GM21528 (cell line): ENCODE measurements around the gene KCNMB1.

Source experiments
- ATAC-seq: cut with Tn5 transposase; IDR thresholded peaks from one replicate; pipeline ENCODE4 v1.9.1; 2021; ENCODE audit warnings: mild to moderate bottlenecking, moderate library complexity; ENCODE audit not compliant: unreplicated experiment, low FRiP score

Gene KCNMB1

DNA sequence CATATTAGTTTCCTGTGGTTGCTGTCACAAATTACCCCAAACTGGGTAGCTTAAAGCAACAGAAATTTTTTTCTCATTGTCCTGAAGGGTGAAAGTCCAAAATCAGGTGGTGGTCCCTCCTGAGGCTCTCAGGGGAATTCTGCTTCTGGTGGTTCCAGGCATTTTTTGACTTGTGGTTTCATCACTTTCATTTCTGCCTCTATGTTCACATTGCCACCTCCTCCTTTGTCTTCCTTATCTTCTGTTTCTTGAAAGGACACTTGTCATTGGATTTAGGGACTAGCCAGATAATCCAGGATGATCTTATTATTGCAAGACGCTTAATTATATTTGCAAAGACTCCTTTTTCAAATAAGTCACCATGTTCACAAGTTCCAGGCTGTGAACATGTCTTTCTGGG lies 43.2 kb downstream of the KCNMB1 start:
- no peak for ATAC-seq

DNA sequence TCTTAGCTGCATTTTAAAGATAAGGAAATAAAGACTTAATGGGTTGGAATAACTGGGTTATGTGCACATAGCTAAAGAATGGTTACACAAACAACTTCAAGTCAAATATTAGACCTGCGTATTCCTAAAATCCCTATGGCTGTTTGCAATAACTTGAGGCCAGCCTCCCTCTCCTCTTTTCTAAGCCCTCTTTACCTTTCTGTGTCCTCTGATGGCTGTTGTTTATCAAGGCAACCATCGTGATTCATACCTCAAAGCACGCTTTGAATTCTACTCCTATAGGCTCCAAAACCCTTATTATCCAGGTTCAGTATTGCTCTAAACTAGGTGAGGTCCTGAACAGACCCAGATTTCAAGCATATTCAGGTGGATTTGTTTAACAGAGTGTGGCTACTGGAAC lies 46.0 kb downstream of the KCNMB1 start:
- no peak for ATAC-seq

DNA sequence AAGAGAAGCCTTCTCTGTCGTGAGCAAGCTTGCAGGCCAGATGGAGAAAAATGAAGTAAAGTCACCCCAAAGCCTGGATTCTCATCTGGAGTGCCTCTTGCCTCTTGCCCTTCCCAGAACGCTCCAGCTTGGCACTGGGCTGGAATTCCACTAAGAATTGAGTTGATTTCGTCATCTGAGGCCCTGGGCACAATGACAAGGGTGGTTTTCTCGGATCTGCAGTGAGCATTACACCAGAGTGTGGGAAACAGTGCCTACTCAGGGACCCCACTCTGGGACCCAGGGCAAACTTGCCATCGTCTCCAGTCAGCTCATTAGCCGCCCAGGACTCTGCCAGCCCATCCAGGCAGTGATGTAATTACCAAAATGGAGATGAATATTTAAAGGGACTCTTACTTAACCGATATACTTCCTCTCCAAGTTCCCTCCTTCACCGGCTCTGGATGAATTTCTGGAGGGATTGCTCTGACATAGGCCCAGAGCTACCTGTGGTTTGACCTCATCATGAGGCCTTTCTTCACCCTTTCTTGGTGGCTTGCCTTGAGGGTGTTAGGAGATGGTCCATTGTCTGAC lies 46.9 kb downstream of the KCNMB1 start:
- no peak for ATAC-seq

DNA sequence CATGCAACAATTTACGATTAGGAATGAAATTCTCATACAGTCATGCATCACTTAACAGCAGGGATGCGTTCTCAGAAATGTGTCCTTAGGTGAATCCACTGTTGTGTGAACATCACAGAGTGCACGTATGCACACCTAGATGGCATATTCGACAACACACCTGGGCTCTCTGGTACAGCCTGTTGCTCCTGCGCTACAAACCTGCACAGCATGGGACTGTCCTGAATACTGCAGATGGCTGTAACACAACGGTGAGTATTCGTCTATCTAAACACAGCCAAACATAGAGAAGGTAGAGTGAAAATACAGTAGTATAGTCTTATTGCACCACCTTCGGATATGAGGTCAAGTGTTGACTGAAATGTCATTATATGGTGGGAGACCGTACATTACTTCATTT lies 47.6 kb downstream of the KCNMB1 start:
- no peak for ATAC-seq

DNA sequence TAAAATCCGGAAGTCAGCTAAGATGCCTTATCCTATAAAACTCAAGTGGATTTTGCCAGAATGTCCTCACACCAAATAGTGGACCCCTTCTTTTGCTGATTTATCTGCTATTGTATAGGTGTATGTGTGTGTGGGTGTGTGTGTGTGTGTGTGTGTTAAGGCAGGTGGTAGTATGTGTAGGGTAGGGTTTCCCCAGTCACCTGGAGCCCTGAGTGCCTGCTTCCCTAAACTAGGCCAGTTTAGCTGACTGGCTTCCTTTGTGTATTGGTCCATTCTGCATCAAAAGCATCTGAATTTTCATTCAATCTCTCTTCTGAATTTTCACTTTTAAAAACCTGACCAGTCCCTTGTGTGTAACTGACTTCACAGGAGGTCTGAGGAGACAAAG lies 49.4 kb downstream of the KCNMB1 start:
- ATAC-seq = no peak

DNA sequence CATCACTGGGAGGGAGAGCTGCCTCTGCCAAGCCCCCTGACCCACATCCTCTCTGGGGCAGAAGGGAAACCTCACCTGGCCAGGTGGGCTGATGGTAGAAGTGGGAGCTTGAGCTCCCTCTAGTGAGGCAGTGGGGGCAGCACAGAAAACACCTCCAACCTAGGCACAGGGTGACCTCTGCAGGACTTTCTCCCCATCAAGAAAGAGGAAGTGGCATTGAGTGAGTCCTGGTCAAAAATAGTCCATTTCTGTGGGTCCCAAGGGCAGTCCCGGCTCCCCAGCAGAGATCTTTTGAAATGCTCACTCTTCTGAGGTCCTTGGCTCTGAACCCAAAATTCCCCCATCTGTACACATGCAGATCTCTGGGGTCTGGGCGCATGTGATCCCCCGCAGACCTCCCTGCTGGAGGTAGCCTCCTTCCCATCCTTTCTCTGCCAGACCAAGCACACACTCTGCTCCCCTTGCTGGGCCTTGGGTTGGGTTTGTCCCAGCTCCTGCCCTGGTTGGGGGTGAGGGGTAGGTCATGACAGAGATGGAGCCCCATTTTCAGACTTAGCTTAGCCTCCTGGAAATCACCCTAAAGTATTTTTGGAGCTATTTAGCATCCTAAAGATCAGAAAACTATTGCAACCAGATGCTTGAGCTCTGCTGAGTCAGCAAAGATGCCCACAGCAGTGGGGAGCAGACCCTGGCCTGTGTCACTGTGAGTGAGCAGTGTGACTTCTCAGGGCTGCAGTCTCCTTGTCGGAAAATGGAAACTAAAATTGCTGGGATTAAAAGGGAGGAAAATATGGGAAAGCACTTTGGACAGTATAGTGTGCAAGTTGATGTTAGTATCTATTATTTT lies 50.0 kb downstream of the KCNMB1 start:
- peak; percentile 86 for ATAC-seq

DNA sequence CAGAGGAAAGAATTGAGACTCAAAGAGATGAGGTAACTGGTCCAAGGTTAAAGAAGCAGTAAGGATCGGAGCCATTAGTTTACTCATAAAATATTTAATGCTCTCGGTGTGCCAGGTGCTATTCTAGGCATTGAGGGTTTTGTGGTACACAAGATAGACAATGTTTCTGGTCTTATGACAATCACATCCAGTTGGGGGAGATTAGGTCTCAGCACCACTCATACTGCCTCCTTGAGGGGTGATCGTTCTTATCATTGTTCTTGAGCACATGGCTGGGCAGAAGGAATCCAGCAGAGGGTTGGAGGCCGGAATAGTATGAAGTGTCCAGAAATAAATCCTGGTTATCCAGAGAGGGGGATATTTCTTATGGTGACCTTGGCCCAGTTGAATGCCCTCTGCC lies 50.9 kb downstream of the KCNMB1 start:
- ATAC-seq = no peak

DNA sequence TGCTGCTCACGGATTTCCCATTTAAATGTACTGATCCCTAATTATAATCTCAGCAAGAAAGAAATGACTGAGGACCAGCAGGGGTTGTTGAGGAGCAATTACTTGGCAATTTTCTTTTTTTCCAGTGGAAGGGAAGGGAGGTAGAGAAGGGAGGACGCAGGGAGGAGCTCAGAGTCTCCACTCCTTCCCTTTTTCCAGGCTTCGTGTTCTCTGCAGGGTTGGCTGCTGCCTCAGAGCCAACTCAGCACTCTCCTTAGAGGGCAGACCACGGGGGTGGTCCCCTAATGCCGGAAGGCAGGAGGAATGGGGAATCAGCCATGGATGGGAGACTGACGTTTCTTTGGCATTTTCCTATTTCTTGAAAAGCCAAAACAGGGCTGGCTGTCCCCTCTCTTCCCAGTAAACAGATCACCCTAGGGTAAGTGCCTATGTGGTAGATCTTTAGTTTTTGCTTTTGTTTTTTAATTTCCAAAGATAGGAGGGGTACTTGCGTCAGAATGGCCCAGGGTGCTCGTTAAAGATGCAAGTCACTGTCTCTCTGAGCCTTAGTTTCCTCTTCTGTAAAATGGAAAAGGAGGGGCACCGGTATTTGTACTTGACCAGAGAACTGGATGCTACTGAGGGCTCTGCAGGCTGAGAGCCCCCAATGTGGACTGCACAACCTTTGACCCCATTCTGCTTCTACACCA lies 52.0 kb downstream of the KCNMB1 start:
- no peak for ATAC-seq

DNA sequence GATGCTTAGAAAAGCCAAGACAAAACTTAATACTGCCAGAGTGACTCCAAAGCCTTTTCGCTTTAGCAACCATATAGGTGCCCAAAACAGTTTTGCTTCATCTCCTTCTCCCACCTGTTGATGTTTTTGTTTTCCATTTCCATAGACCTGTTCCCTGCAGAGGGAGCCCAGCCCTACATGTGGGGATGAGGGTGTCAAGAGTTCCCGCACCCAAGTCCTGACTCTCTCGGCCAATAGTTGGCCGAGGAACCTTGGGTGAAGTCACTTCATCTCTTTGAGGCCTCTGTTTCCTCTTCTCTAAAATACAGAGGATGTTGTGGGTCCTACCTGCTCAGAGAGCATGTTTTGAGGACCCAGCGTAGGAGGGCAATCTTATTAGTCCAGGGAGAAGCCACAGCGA lies 53.1 kb downstream of the KCNMB1 start:
- no peak for ATAC-seq

DNA sequence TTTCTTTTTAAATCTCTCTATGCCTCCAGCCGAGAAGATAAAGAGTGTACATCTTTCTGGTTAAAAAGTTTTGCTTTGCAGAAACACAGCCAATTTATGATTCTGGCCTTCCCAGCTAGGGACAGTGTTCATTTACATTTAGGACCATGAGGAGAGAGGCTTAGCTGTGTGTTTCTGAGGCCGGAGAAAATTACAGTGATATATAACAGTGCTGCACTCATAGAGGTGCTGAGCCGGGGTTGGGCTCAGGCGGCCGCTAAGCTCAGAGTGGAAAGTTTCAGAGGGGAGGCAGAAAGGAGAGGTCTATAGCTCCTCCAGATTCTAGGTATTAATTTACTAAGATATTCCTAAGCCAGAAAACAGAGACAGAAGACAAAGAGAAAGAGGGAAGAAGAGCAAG lies 54.5 kb downstream of the KCNMB1 start:
- no peak for ATAC-seq

DNA sequence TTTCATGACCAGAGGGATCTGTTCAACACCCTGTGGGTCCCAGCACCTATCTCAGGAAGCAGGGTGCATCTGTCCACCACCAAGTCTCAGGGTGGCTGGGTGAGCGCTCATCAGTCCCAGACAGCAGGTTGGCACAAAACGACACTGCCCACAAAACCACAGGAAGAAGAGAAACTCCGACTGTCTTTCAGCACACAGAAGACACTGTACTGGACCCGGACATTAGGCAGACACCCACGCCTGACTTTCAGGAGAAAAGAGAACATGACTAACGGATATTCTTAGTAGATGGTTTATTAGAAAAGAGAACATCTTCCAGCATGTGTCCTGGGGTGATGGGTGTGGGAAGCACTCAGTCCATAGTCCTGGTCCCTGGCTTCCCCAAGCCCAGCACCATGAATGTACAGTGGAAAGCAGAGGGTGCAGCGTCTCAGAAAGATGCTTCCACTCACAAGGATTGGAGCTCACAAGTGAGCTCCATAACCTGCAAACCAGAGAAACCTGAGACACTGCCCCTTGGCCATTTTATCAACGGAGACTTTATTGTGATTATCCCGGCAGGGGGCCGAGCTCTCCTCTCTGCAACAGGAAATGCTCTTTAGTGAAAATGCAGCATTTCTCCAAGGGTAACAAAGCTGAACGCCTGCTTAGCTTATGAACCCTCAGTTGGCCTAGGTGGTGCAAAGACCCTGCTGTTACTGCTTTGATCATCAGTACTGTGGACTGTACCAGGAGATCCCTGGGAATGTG lies 55.8 kb downstream of the KCNMB1 start:
- ATAC-seq = peak; percentile 47

DNA sequence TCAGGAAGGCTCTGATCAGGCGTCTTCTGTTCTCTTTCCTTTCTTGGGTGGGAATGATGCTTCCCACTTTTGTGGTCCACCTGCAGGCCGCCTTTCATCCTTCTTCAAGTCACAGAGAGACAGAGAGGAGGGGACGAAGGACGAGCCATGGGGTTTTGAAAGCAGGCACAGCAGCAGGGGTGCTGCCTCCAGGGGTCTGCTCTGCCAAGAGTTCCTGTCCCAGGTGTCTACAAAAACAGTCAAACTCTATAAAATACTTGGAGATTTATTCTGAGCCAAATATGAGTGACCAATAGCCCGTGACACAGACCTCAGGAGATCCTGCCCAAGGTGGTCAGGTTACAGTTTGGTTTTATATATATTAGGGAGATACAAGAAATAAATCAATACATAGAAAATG lies 57.1 kb downstream of the KCNMB1 start:
- ATAC-seq = no peak

DNA sequence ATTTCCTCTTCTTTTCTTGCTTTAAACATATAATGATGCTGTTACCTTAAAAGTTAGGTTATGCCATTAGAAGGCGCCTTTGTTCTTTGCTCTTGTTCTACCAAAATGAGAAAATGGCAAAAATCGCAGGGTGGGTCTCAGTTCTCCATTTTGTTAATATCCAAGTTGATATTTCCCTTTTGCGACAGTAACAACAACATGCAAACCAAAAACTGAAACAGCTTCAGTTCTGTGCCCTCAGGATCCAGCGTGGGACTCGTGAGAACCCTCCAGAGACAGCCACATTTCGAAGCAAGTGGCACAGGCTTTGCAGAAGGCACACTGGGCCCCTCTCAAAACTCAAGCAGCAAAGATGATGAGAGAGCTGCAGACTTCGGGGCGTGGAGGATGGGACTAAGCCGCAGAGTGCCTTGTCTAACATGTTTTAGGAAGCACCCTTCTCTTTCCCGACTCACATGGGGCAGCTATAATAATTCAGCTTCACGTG lies 58.6 kb downstream of the KCNMB1 start:
- ATAC-seq = no peak

DNA sequence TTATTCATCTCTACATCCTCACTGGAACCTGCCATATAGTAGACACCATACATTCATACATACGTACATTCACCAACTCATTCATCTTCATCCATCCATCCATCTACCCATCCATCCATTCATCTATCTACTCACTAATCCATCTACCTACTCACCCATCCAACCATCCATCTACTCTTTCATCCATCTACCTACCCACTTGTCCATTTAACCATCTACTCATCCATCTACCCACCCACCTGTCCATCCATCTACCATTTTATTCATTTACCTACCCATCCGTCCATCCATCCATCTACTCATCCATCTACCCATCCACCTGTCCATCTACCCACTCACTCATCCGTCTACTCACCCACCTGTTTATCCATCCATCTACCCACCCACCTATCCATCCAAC lies 59.6 kb downstream of the KCNMB1 start:
- ATAC-seq = no peak

DNA sequence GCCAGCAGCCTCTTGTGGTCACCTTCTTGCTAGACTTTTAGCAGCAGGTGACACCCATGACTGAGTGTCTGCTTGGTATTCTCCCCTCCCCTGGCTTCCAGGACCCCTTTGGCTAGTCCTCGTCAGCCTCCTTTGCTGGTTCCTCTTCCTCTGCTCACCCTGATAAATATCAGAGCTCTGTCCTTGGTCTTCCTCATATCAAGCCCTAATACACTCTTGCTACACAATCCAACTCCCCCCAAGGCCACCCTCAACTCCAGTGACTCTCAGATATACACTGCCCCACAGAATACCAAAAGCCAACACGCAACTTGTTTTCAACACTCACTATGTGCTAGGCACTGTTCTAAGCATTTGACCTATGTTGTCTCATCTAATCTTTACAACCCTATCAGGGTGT lies 61.3 kb downstream of the KCNMB1 start:
- ATAC-seq = no peak

DNA sequence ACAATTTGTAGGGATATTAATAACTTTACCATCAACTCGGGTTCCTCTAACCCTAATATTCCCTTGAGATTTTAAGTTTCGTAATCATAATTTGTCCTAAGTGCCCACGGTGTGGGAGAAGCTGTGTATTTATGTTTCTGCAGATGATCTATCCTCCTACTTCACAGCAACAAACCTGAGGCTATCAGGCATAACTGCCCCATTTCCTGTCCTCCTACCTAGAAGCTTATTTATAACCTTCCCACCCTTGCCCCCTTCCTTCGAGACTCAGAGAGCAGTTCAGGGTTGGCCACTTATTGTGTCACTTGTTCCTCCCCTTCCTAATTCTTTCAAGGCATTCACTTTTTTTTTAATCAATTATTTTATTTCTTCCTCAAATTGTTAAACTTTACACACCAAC lies 62.0 kb downstream of the KCNMB1 start:
- no peak for ATAC-seq
